ENCODE results near the gene LZTFL1.

DNA sequence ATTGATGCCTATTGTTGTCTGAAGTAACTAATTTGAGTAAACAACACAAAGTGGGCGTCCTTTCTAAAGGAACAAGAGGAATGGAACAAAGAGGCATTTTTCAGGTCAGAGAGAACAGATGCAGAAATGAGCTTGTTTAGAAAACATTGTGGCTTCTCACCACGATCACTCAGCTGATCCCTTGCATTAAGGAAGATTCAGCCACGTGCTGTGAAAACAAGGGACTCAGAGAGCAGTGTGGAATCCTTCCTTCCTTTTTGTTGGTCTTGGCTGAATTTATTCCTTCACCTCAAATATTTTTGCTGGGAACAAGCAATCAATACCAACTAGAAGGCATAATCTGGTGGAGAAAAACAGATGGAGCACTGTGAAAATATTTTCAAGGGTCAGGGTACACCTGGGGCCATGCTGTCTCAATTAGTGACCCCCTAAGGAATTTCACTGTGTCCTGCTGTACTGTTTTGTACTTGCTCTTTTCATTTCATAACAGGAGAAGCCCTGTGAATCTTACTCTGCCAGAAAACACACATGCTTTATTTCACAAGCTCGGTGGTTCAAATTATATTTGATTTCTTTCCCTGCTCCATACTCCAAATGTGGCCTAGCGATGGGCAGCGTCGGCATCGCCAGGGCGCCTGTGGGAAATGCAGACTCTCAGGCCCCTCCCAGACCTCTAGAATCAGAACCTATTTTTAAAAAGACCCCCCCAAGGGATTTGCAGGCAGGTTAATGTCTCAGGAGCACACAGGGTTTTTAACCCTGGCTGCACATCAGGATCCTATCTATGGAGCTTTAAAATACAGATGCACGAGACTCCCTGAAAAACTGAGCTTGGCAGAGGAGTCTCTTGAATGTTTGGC, 34.0 kb downstream of the LZTFL1 start:
- TF ChIP-seq, protein P1, sequence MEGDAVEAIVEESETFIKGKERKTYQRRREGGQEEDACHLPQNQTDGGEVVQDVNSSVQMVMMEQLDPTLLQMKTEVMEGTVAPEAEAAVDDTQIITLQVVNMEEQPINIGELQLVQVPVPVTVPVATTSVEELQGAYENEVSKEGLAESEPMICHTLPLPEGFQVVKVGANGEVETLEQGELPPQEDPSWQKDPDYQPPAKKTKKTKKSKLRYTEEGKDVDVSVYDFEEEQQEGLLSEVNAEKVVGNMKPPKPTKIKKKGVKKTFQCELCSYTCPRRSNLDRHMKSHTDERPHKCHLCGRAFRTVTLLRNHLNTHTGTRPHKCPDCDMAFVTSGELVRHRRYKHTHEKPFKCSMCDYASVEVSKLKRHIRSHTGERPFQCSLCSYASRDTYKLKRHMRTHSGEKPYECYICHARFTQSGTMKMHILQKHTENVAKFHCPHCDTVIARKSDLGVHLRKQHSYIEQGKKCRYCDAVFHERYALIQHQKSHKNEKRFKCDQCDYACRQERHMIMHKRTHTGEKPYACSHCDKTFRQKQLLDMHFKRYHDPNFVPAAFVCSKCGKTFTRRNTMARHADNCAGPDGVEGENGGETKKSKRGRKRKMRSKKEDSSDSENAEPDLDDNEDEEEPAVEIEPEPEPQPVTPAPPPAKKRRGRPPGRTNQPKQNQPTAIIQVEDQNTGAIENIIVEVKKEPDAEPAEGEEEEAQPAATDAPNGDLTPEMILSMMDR (IDR thresholded peaks at IDR 0.05), result no peak
- no peak for TF ChIP-seq EP300 (IDR thresholded peaks at IDR 0.05)
